MM.1S (cell line): ENCODE data around the gene PLAAT2.

Source experiments
- EZH2 ChIP-seq: fragments of 300-600 bp; sonication (generic); optimal IDR thresholded peaks from 2 replicates; pipeline ENCODE3; 2017; ENCODE audit warnings: low read depth, mild to moderate bottlenecking, antibody characterized with exemption, low read length, mixed read lengths
- TF ChIP-seq, protein P1 (sequence below): fragments of 300-600 bp; sonication (generic); IDR thresholded peaks from 2 replicates; pipeline ENCODE4 v1.5.1; 2016; ENCODE audit warnings: antibody characterized with exemption, low read length, mixed read lengths

DNA sequence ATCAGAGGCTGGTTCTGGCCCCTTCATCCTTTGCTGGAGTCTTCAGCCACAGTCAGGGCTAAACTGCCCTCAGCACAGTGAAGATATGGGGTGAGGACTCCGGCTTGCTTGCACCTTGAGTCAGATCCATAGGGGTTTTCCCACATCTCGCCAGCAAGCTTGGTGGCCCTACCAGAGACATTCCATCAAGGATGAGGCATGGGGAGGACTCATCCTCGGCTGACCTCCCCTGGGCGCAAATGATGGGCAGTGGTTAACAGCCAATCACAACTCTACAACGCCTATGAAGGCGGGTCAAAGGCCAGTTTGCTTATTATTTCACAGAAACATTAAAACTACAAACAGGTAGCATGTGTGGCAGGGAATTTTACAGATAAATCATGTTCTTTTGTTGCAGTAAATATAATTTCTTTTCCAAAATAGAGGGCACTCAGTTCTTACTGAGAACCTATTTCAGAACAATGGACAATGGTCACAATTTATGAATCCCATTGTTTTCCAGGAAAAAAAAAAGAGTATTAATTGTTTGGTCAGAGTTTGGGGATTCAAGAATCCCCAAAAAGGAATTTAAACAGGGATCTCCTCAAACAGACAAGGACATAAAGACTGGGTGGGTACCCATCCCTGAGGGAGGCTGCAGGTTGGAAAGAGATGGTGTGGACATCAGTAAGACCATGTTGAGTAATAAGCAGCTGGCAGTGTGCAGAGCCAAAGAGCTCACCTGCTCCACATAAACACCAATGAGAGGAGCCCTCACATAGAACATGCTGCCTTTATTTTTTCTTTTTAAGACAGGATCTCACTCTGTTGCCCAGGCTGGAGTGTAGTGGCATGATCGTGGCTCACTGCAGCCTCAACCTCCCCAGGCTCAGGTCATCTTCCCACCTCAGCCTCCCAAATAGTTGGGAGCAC is 36.3 kb upstream of the PLAAT2 start:
- TF ChIP-seq, protein P1, sequence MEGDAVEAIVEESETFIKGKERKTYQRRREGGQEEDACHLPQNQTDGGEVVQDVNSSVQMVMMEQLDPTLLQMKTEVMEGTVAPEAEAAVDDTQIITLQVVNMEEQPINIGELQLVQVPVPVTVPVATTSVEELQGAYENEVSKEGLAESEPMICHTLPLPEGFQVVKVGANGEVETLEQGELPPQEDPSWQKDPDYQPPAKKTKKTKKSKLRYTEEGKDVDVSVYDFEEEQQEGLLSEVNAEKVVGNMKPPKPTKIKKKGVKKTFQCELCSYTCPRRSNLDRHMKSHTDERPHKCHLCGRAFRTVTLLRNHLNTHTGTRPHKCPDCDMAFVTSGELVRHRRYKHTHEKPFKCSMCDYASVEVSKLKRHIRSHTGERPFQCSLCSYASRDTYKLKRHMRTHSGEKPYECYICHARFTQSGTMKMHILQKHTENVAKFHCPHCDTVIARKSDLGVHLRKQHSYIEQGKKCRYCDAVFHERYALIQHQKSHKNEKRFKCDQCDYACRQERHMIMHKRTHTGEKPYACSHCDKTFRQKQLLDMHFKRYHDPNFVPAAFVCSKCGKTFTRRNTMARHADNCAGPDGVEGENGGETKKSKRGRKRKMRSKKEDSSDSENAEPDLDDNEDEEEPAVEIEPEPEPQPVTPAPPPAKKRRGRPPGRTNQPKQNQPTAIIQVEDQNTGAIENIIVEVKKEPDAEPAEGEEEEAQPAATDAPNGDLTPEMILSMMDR, result no peak
- TF ChIP-seq EZH2, result no peak
